Breast epithelium (tissue), 3 donors: Measurements from ENCODE around the gene DNAAF8.

Source experiments
- POLR2A ChIP-seq: fragments of 450-650 bp; IDR thresholded peaks from one replicate; pipeline ENCODE4 v1.6.1; 2016; ENCODE audit warnings: antibody characterized with exemption, mild to moderate bottlenecking, moderate library complexity
- POLR2AphosphoS5 ChIP-seq, 3 donors: sonication (generic); formaldehyde crosslinking; IDR thresholded peaks; one replicate each; pipeline ENCODE4 v1.6.1; 2017; ENCODE audit warnings: antibody characterized with exemption in 3 of 3
- TF ChIP-seq, protein P1 (sequence below), 3 donors: fragments of 450-650 bp; IDR thresholded peaks; one replicate each; pipeline ENCODE4 v1.5.1; 2016 to 2017; ENCODE audit warnings: antibody characterized with exemption in 3 of 3, mild to moderate bottlenecking in 3 of 3, moderate library complexity in 3 of 3

DNA sequence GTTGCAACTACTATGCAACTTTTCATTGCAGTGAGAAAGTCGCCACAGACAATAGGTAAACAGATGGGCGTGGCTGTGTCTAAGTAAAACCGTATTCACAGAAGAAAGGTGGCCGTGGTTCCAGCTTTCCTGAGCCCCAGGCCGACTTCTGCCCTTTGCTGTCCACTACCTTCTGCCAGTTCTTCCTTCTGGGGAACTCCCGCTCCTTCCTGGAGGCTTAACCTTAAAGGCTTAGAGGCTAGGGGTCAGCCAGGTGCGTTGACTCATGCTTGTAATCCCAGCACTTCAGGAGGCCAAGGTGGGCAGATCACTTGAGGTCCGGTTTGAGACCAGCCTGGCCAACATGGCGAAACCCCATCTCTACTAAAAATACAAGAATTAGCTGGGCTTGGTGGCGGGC is 55.9 kb downstream of the DNAAF8 start:
- TF ChIP-seq POLR2AphosphoS5 (IDR thresholded peaks at IDR 0.05) (no peak), POLR2A (no peak)
- TF ChIP-seq, protein P1, sequence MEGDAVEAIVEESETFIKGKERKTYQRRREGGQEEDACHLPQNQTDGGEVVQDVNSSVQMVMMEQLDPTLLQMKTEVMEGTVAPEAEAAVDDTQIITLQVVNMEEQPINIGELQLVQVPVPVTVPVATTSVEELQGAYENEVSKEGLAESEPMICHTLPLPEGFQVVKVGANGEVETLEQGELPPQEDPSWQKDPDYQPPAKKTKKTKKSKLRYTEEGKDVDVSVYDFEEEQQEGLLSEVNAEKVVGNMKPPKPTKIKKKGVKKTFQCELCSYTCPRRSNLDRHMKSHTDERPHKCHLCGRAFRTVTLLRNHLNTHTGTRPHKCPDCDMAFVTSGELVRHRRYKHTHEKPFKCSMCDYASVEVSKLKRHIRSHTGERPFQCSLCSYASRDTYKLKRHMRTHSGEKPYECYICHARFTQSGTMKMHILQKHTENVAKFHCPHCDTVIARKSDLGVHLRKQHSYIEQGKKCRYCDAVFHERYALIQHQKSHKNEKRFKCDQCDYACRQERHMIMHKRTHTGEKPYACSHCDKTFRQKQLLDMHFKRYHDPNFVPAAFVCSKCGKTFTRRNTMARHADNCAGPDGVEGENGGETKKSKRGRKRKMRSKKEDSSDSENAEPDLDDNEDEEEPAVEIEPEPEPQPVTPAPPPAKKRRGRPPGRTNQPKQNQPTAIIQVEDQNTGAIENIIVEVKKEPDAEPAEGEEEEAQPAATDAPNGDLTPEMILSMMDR (IDR thresholded peaks at IDR 0.05), result no peak
